H1 (cell line): ENCODE data around the gene ZNF765.

Source experiments
- CEBPB ChIP-seq: IDR thresholded peaks from 2 replicates; pipeline ENCODE4 v1.6.1; 2012; ENCODE audit warnings: low read depth, low read length
- EP300 ChIP-seq, 2 experiments: IDR thresholded peaks; 1 replicate in 1 of 2; 2 replicates in 1 of 2; pipeline ENCODE4 v1.6.1; 2011 to 2012; ENCODE audit warnings: low read depth in 2 of 2, low read length in 2 of 2, mild to moderate bottlenecking in 2 of 2, borderline replicate concordance in 1 of 2, inconsistent platforms in 1 of 2, moderate library complexity in 1 of 2
- GABPA ChIP-seq: IDR thresholded peaks from 2 replicates; pipeline ENCODE4 v1.6.1; 2011; ENCODE audit warnings: mild to moderate bottlenecking, low read length, moderate library complexity, borderline replicate concordance; ENCODE audit not compliant: insufficient read depth
- HDAC2 ChIP-seq, 2 experiments: fragments of 300-600 bp in 1 of 2; sonication (generic) in 1 of 2; IDR thresholded peaks; 2 replicates each; pipeline ENCODE4 v1.6.1; 2011 to 2012; ENCODE audit warnings: low read depth in 2 of 2, low read length in 2 of 2, mild to moderate bottlenecking in 2 of 2, moderate library complexity in 2 of 2, borderline replicate concordance in 1 of 2, inconsistent platforms in 1 of 2
- HDAC6 ChIP-seq: IDR thresholded peaks from one replicate; pipeline ENCODE4 v1.7.1; 2012; ENCODE audit warnings: low read depth, mild to moderate bottlenecking, inconsistent platforms, low read length, moderate library complexity
- MAFK ChIP-seq: IDR thresholded peaks from 2 replicates; pipeline ENCODE4 v1.6.1; 2012; ENCODE audit warnings: low read depth, mild to moderate bottlenecking, improper control_type of control experiment, low read length
- NANOG ChIP-seq: IDR thresholded peaks from 2 replicates; pipeline ENCODE4 v1.6.1; 2011; ENCODE audit warnings: low read length, low read depth, mild to moderate bottlenecking, inconsistent platforms; ENCODE audit not compliant: insufficient read depth, poor library complexity, severe bottlenecking
- TEAD4 ChIP-seq: IDR thresholded peaks from 2 replicates; pipeline ENCODE4 v1.6.1; 2012; ENCODE audit warnings: low read depth, low read length, inconsistent platforms, mixed read lengths
- YY1 ChIP-seq: IDR thresholded peaks from 2 replicates; pipeline ENCODE4 v1.6.1; 2011; ENCODE audit warnings: low read depth, mild to moderate bottlenecking, low read length
- ZNF274 ChIP-seq: IDR thresholded peaks from 2 replicates; pipeline ENCODE4 v1.7.0; 2012; ENCODE audit warnings: low read length, borderline replicate concordance; ENCODE audit errors: extremely low read depth
- TF ChIP-seq, protein P1 (sequence below): IDR thresholded peaks from 2 replicates; pipeline ENCODE4 v1.6.1; 2011; ENCODE audit warnings: low read length, improper control_type of control experiment
- TF ChIP-seq, protein P2 (sequence below), 3 experiments: IDR thresholded peaks; 1 replicate in 2 of 3; 2 replicates in 1 of 3; pipeline versions ENCODE4 v1.5.1 to v1.6.1; 2011; ENCODE audit warnings: low read length in 3 of 3, mild to moderate bottlenecking in 3 of 3, inconsistent platforms in 2 of 3, low read depth in 1 of 3, moderate library complexity in 1 of 3; ENCODE audit not compliant: insufficient read depth in 1 of 3; ENCODE audit errors: control extremely low read depth in 1 of 3

DNA sequence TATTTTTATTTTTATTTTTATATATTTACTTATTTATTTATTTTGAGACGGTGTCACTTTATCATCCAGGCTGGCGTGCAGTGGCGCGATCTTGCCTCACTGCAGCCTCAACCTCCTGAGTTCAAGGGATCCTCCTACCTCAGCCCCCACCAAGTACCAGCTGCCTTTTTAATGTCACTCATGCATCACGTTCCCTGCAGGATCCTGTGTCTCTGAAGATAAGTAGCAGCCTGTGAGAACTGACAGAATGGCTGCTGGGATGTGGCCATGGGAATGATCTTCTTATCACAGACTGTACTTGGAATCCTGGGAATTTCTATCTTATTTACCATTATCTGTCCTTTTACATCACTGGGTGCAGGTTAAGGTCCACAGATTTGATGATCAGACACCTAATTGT, 27.6 kb downstream of the ZNF765 start:
- TF ChIP-seq HDAC2 (IDR thresholded peaks at IDR 0.05; ENCODE audit: borderline replicate concordance in 1 of 2, low read depth in 2 of 2, low read length in 2 of 2) (no peak), HDAC6 (no peak), TEAD4 (no peak), YY1 (no peak), NANOG (no peak), GABPA (no peak), ZNF274 (no peak), EP300 (IDR thresholded peaks at IDR 0.05; ENCODE audit: borderline replicate concordance in 1 of 2, low read depth in 2 of 2, low read length in 2 of 2) (no peak), CEBPB (no peak), MAFK (no peak)
- TF ChIP-seq, protein P1, sequence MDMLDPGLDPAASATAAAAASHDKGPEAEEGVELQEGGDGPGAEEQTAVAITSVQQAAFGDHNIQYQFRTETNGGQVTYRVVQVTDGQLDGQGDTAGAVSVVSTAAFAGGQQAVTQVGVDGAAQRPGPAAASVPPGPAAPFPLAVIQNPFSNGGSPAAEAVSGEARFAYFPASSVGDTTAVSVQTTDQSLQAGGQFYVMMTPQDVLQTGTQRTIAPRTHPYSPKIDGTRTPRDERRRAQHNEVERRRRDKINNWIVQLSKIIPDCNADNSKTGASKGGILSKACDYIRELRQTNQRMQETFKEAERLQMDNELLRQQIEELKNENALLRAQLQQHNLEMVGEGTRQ: no peak
- TF ChIP-seq, protein P2, sequence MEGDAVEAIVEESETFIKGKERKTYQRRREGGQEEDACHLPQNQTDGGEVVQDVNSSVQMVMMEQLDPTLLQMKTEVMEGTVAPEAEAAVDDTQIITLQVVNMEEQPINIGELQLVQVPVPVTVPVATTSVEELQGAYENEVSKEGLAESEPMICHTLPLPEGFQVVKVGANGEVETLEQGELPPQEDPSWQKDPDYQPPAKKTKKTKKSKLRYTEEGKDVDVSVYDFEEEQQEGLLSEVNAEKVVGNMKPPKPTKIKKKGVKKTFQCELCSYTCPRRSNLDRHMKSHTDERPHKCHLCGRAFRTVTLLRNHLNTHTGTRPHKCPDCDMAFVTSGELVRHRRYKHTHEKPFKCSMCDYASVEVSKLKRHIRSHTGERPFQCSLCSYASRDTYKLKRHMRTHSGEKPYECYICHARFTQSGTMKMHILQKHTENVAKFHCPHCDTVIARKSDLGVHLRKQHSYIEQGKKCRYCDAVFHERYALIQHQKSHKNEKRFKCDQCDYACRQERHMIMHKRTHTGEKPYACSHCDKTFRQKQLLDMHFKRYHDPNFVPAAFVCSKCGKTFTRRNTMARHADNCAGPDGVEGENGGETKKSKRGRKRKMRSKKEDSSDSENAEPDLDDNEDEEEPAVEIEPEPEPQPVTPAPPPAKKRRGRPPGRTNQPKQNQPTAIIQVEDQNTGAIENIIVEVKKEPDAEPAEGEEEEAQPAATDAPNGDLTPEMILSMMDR (IDR thresholded peaks at IDR 0.05; ENCODE audit: control extremely low read depth in 1 of 3, insufficient read depth in 1 of 3, low read depth in 1 of 3, low read length in 3 of 3): no peak
